Body of pancreas (tissue), 4 donors: Measurements from ENCODE around the gene PIWIL4.

ENCODE experiments used
- POLR2A ChIP-seq, 3 donors: fragments of 450-650 bp; IDR thresholded peaks; one replicate each; pipeline ENCODE4 v1.6.1; 2016; ENCODE audit warnings: antibody characterized with exemption in 3 of 3, mild to moderate bottlenecking in 2 of 3
- TF ChIP-seq, protein P1 (sequence below), 7 experiments: fragments of 450-650 bp in 4 of 7; fragments of 200-600 bp in 3 of 7; sonication (generic) in 3 of 7; IDR thresholded peaks; one replicate each; pipeline ENCODE4 v1.5.1; 2016 to 2019; ENCODE audit warnings: antibody characterized with exemption in 7 of 7

GRCh38 chr11:94563176-94563847 lies 3.9 kb upstream of the PIWIL4 start:
- TF ChIP-seq, protein P1, sequence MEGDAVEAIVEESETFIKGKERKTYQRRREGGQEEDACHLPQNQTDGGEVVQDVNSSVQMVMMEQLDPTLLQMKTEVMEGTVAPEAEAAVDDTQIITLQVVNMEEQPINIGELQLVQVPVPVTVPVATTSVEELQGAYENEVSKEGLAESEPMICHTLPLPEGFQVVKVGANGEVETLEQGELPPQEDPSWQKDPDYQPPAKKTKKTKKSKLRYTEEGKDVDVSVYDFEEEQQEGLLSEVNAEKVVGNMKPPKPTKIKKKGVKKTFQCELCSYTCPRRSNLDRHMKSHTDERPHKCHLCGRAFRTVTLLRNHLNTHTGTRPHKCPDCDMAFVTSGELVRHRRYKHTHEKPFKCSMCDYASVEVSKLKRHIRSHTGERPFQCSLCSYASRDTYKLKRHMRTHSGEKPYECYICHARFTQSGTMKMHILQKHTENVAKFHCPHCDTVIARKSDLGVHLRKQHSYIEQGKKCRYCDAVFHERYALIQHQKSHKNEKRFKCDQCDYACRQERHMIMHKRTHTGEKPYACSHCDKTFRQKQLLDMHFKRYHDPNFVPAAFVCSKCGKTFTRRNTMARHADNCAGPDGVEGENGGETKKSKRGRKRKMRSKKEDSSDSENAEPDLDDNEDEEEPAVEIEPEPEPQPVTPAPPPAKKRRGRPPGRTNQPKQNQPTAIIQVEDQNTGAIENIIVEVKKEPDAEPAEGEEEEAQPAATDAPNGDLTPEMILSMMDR (IDR thresholded peaks at IDR 0.05): no peak
- TF ChIP-seq POLR2A (IDR thresholded peaks at IDR 0.05): no peak
